Liver (tissue), 9 donors: ENCODE data around the gene PKHD1. TPM values are rescaled to one million over a fixed set of nuclear protein-coding genes. Genes with fewer than 3 reads are reported as not detected.

Experiments used
- DNase-seq: peaks from one replicate; pipeline ENCODE4 v3.0.0-alpha.2; 2017; ENCODE audit warnings: low spot score
- H3K27ac ChIP-seq, 2 donors: one replicate each; pipeline ENCODE4 v1.7.0; 2013; ENCODE audit warnings: inconsistent platforms in 2 of 2, low read length in 2 of 2, control low read depth in 1 of 2, low read depth in 1 of 2, mild to moderate bottlenecking in 1 of 2
- H3K27me3 ChIP-seq, 4 donors: one replicate each; pipeline versions ENCODE4 v1.6.1 to v1.7.0; 2013; ENCODE audit warnings: low read length in 3 of 4, inconsistent platforms in 1 of 4, mild to moderate bottlenecking in 1 of 4, moderate library complexity in 1 of 4; ENCODE audit not compliant: control insufficient read depth in 4 of 4, insufficient read depth in 4 of 4
- H3K36me3 ChIP-seq, 4 donors: one replicate each; pipeline versions ENCODE4 v1.6.1 to v1.7.0; 2013; ENCODE audit warnings: low read length in 3 of 4, mild to moderate bottlenecking in 3 of 4, low read depth in 1 of 4, moderate library complexity in 1 of 4; ENCODE audit not compliant: control insufficient read depth in 4 of 4, insufficient read depth in 3 of 4
- H3K4me1 ChIP-seq, 4 donors: one replicate each; pipeline versions ENCODE4 v1.6.1 to v1.7.0; 2013; ENCODE audit warnings: low read length in 3 of 4, mild to moderate bottlenecking in 3 of 4, moderate library complexity in 1 of 4; ENCODE audit not compliant: control insufficient read depth in 4 of 4, insufficient read depth in 4 of 4
- H3K4me3 ChIP-seq, 3 donors: one replicate each; pipeline versions ENCODE4 v1.6.1 to v1.7.0; 2013; ENCODE audit warnings: low read length in 3 of 3, control low read depth in 1 of 3, low read depth in 1 of 3, mild to moderate bottlenecking in 1 of 3
- H3K9ac ChIP-seq, 2 donors: one replicate each; pipeline ENCODE4 v1.7.0; 2013; ENCODE audit warnings: low read length in 2 of 2, mild to moderate bottlenecking in 2 of 2, moderate library complexity in 2 of 2, control low read depth in 1 of 2, low read depth in 1 of 2
- H3K9me3 ChIP-seq, 4 donors: one replicate each; pipeline versions ENCODE4 v1.6.1 to v1.7.0; 2013; ENCODE audit warnings: low read length in 3 of 4; ENCODE audit not compliant: control insufficient read depth in 4 of 4
- ATF3 ChIP-seq: IDR thresholded peaks from 2 replicates; pipeline ENCODE4 v1.6.1; 2016; ENCODE audit warnings: antibody characterized with exemption
- CTCF ChIP-seq: fragments of 150-350 bp; IDR thresholded peaks from 2 replicates; pipeline ENCODE4 v1.5.1; 2017; ENCODE audit warnings: improper control_type of control experiment, low read depth, low read length; ENCODE audit not compliant: missing input control
- EGR1 ChIP-seq, 2 donors: IDR thresholded peaks; 2 replicates each; pipeline ENCODE4 v1.6.1; 2016 to 2018; ENCODE audit warnings: antibody characterized with exemption in 2 of 2, low read depth in 2 of 2
- FOXA1 ChIP-seq: IDR thresholded peaks from 2 replicates; pipeline ENCODE4 v1.6.1; 2016; ENCODE audit warnings: antibody characterized with exemption
- FOXA2 ChIP-seq: IDR thresholded peaks from 2 replicates; pipeline ENCODE4 v1.6.1; 2016; ENCODE audit warnings: antibody characterized with exemption
- GABPA ChIP-seq, 2 donors: IDR thresholded peaks in 1 of 2; conservative IDR thresholded peaks in 1 of 2; 2 replicates each; pipeline ENCODE4 v1.6.1; 2016; ENCODE audit warnings: antibody characterized with exemption in 2 of 2, mild to moderate bottlenecking in 1 of 2, moderate library complexity in 1 of 2
- HNF4A ChIP-seq, 2 donors: conservative IDR thresholded peaks; 2 replicates each; pipeline ENCODE4 v1.6.1; 2016; ENCODE audit warnings: antibody characterized with exemption in 2 of 2, mild to moderate bottlenecking in 2 of 2
- HNF4G ChIP-seq: IDR thresholded peaks from 2 replicates; pipeline ENCODE4 v1.6.1; 2016; ENCODE audit warnings: antibody characterized with exemption
- JUND ChIP-seq, 2 donors: IDR thresholded peaks; 2 replicates each; pipeline ENCODE4 v1.6.1; 2016; ENCODE audit warnings: antibody characterized with exemption in 2 of 2
- MAX ChIP-seq: IDR thresholded peaks from 2 replicates; pipeline ENCODE4 v1.6.1; 2016; ENCODE audit warnings: antibody characterized with exemption
- NR2F2 ChIP-seq: IDR thresholded peaks from 2 replicates; pipeline ENCODE4 v1.6.1; 2016; ENCODE audit warnings: antibody characterized with exemption
- RAD21 ChIP-seq, 2 donors: IDR thresholded peaks; 2 replicates each; pipeline ENCODE4 v1.6.1; 2016; ENCODE audit warnings: antibody characterized with exemption in 2 of 2, mild to moderate bottlenecking in 2 of 2
- REST ChIP-seq: IDR thresholded peaks from 2 replicates; pipeline ENCODE4 v1.6.1; 2016; ENCODE audit warnings: antibody characterized with exemption, mild to moderate bottlenecking
- RXRA ChIP-seq, 2 donors: IDR thresholded peaks; 2 replicates each; pipeline ENCODE4 v1.6.1; 2017 to 2018; ENCODE audit warnings: antibody characterized with exemption in 2 of 2, mild to moderate bottlenecking in 1 of 2
- SP1 ChIP-seq: IDR thresholded peaks from 2 replicates; pipeline ENCODE4 v1.6.1; 2018; ENCODE audit warnings: antibody characterized with exemption, mild to moderate bottlenecking
- TAF1 ChIP-seq: conservative IDR thresholded peaks from 2 replicates; pipeline ENCODE4 v1.6.1; 2016; ENCODE audit warnings: antibody characterized with exemption, mild to moderate bottlenecking
- YY1 ChIP-seq: IDR thresholded peaks from 2 replicates; pipeline ENCODE4 v1.6.1; 2016; ENCODE audit warnings: antibody characterized with exemption, mild to moderate bottlenecking
- ZBTB33 ChIP-seq: IDR thresholded peaks from 2 replicates; pipeline ENCODE4 v1.6.1; 2016; ENCODE audit warnings: antibody characterized with exemption
- WGBS: extraction: QIAGEN DNeasy Blood & Tissue Kit; methylation state at CpG from one replicate; pipeline ENCODE4 v1.1.7; 2013; 5-methylcytosine and 5-hydroxymethylcytosine counted together
- polyA plus RNA-seq, 2 donors: library from polyadenylated mRNA; stranded (reverse) in 1 of 2; unstranded in 1 of 2; fragments of 200-250 nt in 1 of 2; fragments of >200 nt in 1 of 2; fragmentation: Nextera tagmentation in 1 of 2; extraction: Ambion mirVana in 1 of 2; gene quantifications; one replicate each; pipeline versions ENCODE4 v1.2.1 to v1.2.3, GENCODE V29; 2013 to 2015
- total RNA-seq, 2 donors: library from RNA; depleted of rRNA; stranded (reverse); fragments of >200 nt; gene quantifications; one replicate each; pipeline ENCODE4 v1.2.3, GENCODE V29; 2014
- donor health status: healthy.
- donor health status: healthy.
- donor health status: healthy.
- donor health status: healthy.
- donor health status: healthy.

The PKHD1 gene
- total and polyA plus RNA-seq, 4 donors: 0.45 to 10.6 (median 3.2) TPM

- Histone ChIP-seq H3K4me1 (peaks cover 0 to 5% (median 4%) of the 10 kb centered on the region in 4 donors), H3K27me3 (no peaks in the 10 kb centered on the region), H3K9me3 (no peaks in the 10 kb centered on the region), H3K4me3 (no peak overlapping the region), H3K36me3 (no peaks in the 10 kb centered on the region), H3K9ac (no peak overlapping the region), H3K27ac (no peak overlapping the region)
- TF ChIP-seq NR2F2 (no peak), FOXA1 (no peak), RXRA (IDR thresholded peaks at IDR 0.05) (no peak), JUND (IDR thresholded peaks at IDR 0.05) (no peak), SP1 (no peak), HNF4G (no peak), EGR1 (IDR thresholded peaks at IDR 0.05; ENCODE audit: low read depth in 2 of 2) (no peak), RAD21 (IDR thresholded peaks at IDR 0.05) (no peak), ZBTB33 (no peak), REST (no peak), YY1 (no peak), ATF3 (no peak), GABPA (IDR thresholded peaks at IDR 0.05 in 1 of 2, conservative IDR thresholded peaks at IDR 0.05 in 1 of 2) (no peak), MAX (no peak), FOXA2 (no peak), TAF1 (no peak), CTCF (no peak), HNF4A (conservative IDR thresholded peaks at IDR 0.05) (no peak)
- no peak for DNase-seq
- 86% methylated on average over 2 of the region's 2 CpGs for WGBS
Measured at GRCh38 chr6:52103623-52104022, 16.2 kb upstream of the PKHD1 start.
